ENCODE data around the gene ZNF587B.

ZNF587B gene

DNA sequence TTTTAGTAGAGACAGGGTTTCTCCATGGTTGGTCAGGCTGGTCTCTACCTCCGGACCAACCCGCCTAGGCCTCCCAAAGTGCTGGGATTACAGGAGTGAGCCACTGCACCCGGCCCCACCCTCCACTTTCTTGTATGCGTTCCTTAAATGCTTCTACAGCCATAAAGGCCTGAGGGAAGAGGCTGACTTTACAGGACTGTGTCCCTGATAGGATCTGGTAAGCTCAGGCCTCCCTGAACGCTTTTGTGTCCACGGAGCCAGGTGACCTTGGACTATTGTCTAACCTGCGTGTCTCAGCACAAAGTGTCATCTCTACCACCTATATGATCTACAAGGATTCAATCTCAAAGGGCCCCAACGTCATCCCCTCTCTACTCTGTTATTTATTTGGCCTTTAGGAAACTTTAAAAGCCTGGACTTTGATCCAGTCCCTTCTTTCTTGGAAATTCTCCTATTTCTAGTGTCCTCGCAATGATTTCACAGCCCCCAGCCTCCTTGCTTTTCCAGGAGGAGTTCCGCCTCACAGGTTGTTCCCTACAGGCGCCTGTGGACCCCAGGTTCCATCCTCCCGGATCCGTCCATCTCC lies 16.1 kb upstream of the ZNF587B start:
- Histone ChIP-seq H3K4me3 (ENCODE audit: insufficient read depth, low read length, poor library complexity, severe bottlenecking) (peak overlapping the region; percentile 84), H3F3A (ENCODE audit: insufficient read depth) (0 out of 2 replicates have a peak, but pooled peaks cover 4% of the 10 kb centered on the region), H3K36me3 (ENCODE audit: low read length) (no peaks in the 10 kb centered on the region), H2AFZ (ENCODE audit: low read depth, low read length, severe bottlenecking) (peak overlapping the region; percentile 76), H3K79me2 (ENCODE audit: insufficient read depth, low read length) (peaks cover 28% of the 10 kb centered on the region), H3K4me2 (ENCODE audit: low read depth, low read length, poor library complexity, severe bottlenecking) (peak overlapping the region; percentile 95), H3K9me3 (ENCODE audit: insufficient read depth, low read length) (no peaks in the 10 kb centered on the region), H3K9me2 (replicated peaks; ENCODE audit: insufficient read depth, low read length) (no peaks in the 10 kb centered on the region), H3K27ac (ENCODE audit: low read depth, low read length) (0 out of 2 replicates have a peak overlapping the region, but pooled peaks have one; percentile 1), H3K27me3 (ENCODE audit: low read length) (no peaks in the 10 kb centered on the region), H3K9ac (ENCODE audit: low read length) (peak overlapping the region; percentile 92), H4K20me1 (ENCODE audit: low read depth, low read length) (no peaks in the 10 kb centered on the region)
- TF ChIP-seq, protein P1, sequence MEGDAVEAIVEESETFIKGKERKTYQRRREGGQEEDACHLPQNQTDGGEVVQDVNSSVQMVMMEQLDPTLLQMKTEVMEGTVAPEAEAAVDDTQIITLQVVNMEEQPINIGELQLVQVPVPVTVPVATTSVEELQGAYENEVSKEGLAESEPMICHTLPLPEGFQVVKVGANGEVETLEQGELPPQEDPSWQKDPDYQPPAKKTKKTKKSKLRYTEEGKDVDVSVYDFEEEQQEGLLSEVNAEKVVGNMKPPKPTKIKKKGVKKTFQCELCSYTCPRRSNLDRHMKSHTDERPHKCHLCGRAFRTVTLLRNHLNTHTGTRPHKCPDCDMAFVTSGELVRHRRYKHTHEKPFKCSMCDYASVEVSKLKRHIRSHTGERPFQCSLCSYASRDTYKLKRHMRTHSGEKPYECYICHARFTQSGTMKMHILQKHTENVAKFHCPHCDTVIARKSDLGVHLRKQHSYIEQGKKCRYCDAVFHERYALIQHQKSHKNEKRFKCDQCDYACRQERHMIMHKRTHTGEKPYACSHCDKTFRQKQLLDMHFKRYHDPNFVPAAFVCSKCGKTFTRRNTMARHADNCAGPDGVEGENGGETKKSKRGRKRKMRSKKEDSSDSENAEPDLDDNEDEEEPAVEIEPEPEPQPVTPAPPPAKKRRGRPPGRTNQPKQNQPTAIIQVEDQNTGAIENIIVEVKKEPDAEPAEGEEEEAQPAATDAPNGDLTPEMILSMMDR (IDR thresholded peaks at IDR 0.05; ENCODE audit: insufficient read depth, low read length, poor library complexity, severe bottlenecking): no peak

DNA sequence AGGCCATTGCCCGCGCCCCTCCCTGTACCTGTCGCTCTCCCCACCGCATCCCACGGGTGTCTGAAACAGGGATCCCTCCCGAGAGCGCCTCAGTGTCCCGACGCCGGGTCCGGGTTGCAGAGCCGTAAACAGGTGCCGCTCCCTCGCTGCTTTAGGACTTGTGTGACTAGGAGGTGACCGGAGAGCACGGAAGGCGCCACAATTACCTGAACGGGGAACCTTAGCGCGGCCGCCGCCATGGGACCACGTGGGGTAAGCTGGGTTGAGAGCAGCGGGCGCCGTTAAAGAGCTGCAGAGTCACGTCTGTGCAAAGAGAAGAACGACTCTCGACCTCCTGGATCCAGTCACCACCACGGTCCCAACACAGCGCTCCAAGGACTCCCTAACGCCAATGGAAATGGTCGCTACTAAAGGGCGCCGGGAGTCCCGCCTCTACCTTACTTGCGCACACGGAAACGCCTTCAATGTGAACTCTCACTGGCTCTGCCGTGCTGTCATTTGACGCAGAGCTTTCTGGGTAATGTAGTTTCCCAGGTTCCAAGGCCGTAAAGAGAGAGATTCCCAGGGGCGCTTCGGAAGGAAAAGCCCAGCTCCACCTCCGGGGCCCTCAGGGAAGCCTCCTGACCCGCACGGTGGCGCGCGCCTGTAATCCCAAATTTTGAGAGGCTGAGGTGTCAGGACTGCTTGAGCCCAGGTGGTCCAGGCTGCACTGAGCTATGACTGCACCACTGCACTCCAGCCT lies 15.4 kb upstream of the ZNF587B start, which contains the start of gene ZNF552:
Gene ZNF552, minus strand, starts transcription at position 409 of the 742 bp plus-strand sequence. Its CDS starts 170 bp downstream, at position 239.
- Histone ChIP-seq H2AFZ (ENCODE audit: low read depth, low read length, severe bottlenecking) (peak within 1 kb of the TSS; percentile 76), H3K27me3 (ENCODE audit: low read length) (no peaks in the 10 kb centered on the region), H3K27ac (ENCODE audit: low read depth, low read length) (0 out of 2 replicates have a peak within 1 kb of the TSS, but pooled peaks have one; percentile 1), H3K4me2 (ENCODE audit: low read depth, low read length, poor library complexity, severe bottlenecking) (peak within 1 kb of the TSS; percentile 95), H3K9me2 (replicated peaks; ENCODE audit: insufficient read depth, low read length) (no peaks in the 10 kb centered on the region), H3K79me2 (ENCODE audit: insufficient read depth, low read length) (peaks cover 33% of the 10 kb centered on the region), H3K4me3 (ENCODE audit: insufficient read depth, low read length, poor library complexity, severe bottlenecking) (peak within 1 kb of the TSS; percentile 84), H4K20me1 (ENCODE audit: low read depth, low read length) (no peaks in the 10 kb centered on the region), H3K36me3 (ENCODE audit: low read length) (no peaks in the 10 kb centered on the region), H3F3A (ENCODE audit: insufficient read depth) (0 out of 2 replicates have a peak, but pooled peaks cover 4% of the 10 kb centered on the region), H3K9me3 (ENCODE audit: insufficient read depth, low read length) (no peaks in the 10 kb centered on the region), H3K9ac (ENCODE audit: low read length) (peak within 1 kb of the TSS; percentile 92)
- TF ChIP-seq EZH2phosphoT487 (conservative IDR thresholded peaks at IDR 0.05; ENCODE audit: low read length): no peak
- TF ChIP-seq, protein P1 (IDR thresholded peaks at IDR 0.05; ENCODE audit: insufficient read depth, low read length, poor library complexity, severe bottlenecking): no peak

DNA sequence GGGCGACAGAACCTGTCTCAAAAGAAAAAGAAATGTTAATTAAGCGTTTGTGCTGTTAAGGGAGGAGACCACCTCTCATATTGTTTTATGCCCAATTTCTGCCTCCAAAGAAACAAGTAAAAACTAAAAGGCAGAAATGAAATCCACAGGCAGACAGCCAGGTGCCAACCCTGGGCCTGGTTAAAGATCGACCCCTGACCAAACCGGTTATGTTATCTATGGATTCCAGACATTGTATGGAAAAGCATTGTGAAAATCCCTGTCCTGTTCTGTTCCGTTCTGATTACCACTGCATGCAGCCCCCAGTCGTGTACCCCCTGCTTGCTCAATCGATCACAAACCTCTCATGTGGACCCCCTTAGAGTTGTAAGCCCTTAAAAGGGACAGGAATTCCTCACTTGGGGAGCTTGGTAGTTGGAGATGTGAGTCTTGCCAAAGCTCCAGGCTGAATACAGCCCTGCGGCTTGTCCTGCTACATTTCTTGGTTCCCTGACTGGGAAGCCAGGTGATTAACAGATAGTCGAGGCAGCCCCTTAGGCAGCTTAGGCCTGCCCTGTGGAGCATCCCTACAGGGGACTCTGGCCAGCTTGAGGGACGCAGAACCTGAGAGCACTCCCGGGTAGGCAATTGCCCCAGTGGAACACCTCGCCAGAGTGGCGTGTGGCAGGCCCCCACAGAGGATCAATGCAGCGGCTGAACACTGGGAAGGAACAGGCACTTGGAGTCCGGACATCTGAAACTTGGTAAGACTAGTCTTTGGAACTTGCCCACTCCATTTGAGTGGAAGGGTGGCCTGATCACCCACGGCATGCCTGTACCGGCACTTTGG lies 14.6 kb upstream of the ZNF587B start:
- H3K4me2 ChIP-seq (ENCODE audit: low read depth, low read length, poor library complexity, severe bottlenecking): peak overlapping the region; percentile 95
- H3K36me3 ChIP-seq (ENCODE audit: low read length): no peaks in the 10 kb centered on the region
- no peaks in the 10 kb centered on the region for H3K9me3 ChIP-seq (ENCODE audit: insufficient read depth, low read length)
- H3K4me3 ChIP-seq (ENCODE audit: insufficient read depth, low read length, poor library complexity, severe bottlenecking): peak overlapping the region; percentile 84
- TF ChIP-seq, protein P1 (IDR thresholded peaks at IDR 0.05; ENCODE audit: insufficient read depth, low read length, poor library complexity, severe bottlenecking): no peak
- no peak for TF ChIP-seq EZH2phosphoT487 (conservative IDR thresholded peaks at IDR 0.05; ENCODE audit: low read length)
- peak overlapping the region; percentile 52 for H2AFZ ChIP-seq (ENCODE audit: low read depth, low read length, severe bottlenecking)
- 0 out of 2 replicates have a peak, but pooled peaks cover 4% of the 10 kb centered on the region for H3F3A ChIP-seq (ENCODE audit: insufficient read depth)
- no peaks in the 10 kb centered on the region for H4K20me1 ChIP-seq (ENCODE audit: low read depth, low read length)
- peak overlapping the region; percentile 92 for H3K9ac ChIP-seq (ENCODE audit: low read length)
- no peaks in the 10 kb centered on the region for H3K9me2 ChIP-seq (replicated peaks; ENCODE audit: insufficient read depth, low read length)
- H3K27ac ChIP-seq (ENCODE audit: low read depth, low read length): no peak overlapping the region
- H3K27me3 ChIP-seq (ENCODE audit: low read length): no peaks in the 10 kb centered on the region
- peaks cover 35% of the 10 kb centered on the region for H3K79me2 ChIP-seq (ENCODE audit: insufficient read depth, low read length)

All from SU-DHL-6 (cell line).